ENCODE measurements around the gene MPST.

DNA sequence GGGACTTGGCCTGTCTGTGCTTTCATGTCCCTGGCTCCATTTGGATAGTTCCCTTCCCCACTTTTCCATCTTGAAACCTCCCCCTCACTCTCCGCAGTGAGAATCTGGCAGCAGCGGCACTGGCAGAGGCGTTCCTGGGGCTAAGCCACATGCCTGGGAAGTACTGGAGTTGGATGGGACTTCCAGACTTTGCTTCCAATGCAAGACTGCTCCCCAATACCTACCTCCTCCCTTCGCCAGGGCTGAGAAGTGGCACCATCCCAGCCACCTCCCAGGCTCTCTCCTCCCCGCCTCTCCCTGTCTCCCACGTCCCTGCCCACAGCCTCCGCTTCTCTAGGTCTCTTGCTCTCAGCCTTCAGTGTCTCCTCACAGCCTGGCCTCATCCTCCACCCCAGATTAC is 16.9 kb upstream of the MPST start:
- TF ChIP-seq CTCF (IDR thresholded peaks at IDR 0.05) (no peak), POLR2A (IDR thresholded peaks at IDR 0.05) (no peak)
